ENCODE results near the gene LECT2. TPM values are rescaled to one million over a fixed set of nuclear protein-coding genes. Genes with fewer than 3 reads are reported as not detected.

LECT2 gene
- total RNA-seq (2014; rRNA removed; shearing (Covaris generic); ENCODE audit: low replicate concordance) = not detected in 2 replicates

DNA sequence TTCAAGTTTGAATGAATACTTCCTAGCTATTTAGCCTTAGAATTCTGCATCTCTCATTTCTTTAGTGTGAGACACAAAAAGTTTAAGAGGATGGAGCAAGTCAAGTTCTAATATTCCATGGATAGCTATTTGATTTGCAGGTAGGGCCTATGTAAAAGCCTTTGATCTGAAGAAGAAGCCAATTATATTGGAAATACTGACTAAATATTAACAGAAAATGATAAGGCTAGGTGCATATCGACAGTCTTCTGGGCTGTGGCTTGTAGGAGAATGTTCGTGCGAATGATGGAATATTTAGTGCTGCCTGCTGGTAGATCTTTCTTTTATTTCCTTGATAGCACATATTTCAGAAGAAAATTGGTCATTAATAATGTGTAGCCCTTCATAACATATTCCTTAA lies at the start of gene LECT2:
LECT2 (minus strand) TSS at position 85 of the 400 bp plus-strand sequence. CDS start 150 bp downstream, outside the sequence.
- Histone ChIP-seq H3K36me3 (no peaks in the 10 kb centered on the region), H3K27me3 (no peaks in the 10 kb centered on the region), H3K9me3 (no peaks in the 10 kb centered on the region), H3K4me3 (no peak within 1 kb of the TSS)
- DNase-seq = no peak

- no peaks in the 10 kb centered on the region for H3K27me3 ChIP-seq
- H3K4me3 ChIP-seq = no peak overlapping the region
- H3K9me3 ChIP-seq = no peaks in the 10 kb centered on the region
- DNase-seq = peak; percentile 40
- H3K36me3 ChIP-seq = no peaks in the 10 kb centered on the region
Measured at GRCh38 chr5:136004436-136004835, 49.7 kb upstream of the LECT2 start.

GRCh38 chr5:136001466-136001981 lies 46.7 kb upstream of the LECT2 start:
- no peak for DNase-seq
- no peak overlapping the region for H3K4me3 ChIP-seq
- no peaks in the 10 kb centered on the region for H3K27me3 ChIP-seq
- no peaks in the 10 kb centered on the region for H3K9me3 ChIP-seq
- H3K36me3 ChIP-seq = no peaks in the 10 kb centered on the region

DNA sequence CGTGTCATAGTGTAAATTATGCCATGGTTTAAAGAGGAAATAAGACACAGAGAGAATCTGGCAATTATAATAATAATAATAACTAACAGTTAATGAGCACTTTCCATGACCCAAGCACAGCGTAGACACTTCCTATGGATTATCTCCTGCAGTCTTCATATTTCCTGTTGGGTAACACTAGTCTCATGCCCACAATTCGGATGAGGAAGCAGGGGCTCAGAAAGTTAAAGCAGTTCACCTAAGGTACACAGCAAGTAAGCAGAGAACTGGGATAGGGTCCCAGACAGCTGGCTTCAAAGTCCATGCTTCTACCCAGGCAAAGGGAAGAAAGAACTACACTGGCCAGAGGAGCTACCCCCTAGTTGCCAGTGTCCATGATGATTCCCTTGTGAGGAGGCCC lies 46.1 kb upstream of the LECT2 start:
- Histone ChIP-seq H3K27me3 (no peaks in the 10 kb centered on the region), H3K9me3 (no peaks in the 10 kb centered on the region), H3K36me3 (no peaks in the 10 kb centered on the region), H3K4me3 (no peak overlapping the region)
- no peak for DNase-seq

GRCh38 chr5:136000147-136000546 lies 45.4 kb upstream of the LECT2 start:
- DNase-seq = no peak
- Histone ChIP-seq H3K4me3 (no peak overlapping the region), H3K36me3 (no peaks in the 10 kb centered on the region), H3K27me3 (no peaks in the 10 kb centered on the region), H3K9me3 (peaks cover under 1% of the 10 kb centered on the region; the same call in 1 of the 2 replicates)

DNA sequence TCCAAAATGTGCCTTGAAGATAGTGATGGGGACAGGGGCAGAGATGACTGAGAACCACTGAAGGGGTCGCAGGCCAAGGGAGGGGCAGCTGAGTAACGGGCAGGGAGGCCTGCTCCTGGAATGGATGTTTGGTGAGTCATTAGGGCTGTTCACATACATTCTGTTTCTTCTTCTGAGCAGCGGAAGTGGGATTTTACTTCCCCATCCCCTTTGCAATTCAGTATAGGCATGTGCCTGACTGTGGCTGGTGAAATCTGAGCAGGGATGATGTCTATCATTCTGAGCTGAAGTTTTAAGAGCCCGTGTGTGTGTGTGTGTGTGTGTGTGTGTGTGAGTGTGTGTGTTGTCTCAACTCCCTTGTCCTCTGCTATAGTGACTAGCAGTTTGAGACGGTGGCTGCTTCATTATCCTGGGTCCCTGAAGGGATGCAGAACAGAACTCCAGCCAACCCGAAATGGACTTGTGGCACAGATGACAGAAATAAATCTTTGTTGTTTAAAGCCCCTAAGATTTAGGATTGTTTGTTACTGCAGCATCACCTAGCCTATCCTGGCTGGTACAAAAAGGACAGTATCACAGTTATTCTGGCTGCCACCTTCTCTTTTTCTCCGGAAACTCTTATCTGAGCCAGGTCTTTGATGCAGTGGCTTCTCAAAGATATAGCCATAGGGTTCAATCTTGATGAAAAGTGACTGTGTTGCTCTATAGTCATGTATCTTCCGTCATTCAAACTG lies 44.8 kb upstream of the LECT2 start:
- Histone ChIP-seq H3K4me3 (no peak overlapping the region), H3K36me3 (no peaks in the 10 kb centered on the region), H3K27me3 (no peaks in the 10 kb centered on the region), H3K9me3 (peaks cover 3% of the 10 kb centered on the region; the same call in 1 of the 2 replicates)
- DNase-seq = peak; percentile 58

DNA sequence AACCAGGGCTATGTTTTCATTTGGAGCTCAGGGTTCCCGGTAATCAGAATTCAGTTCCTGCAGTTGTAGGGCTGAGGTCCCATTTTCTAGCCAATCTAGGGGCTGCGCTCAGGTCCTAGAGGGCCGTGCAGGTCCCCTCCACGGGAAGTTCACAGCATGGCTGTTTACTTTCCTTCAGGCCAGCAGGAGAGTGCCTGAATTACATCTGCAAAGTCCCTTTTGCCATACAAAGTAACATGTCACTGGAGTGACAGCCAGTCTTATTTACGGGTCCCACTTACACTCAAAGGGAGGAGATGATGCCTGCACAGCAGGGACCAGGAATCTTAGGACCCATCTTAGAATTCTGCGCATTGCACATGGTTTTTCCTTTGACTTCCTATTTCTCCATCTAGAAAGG lies 44.1 kb upstream of the LECT2 start:
- H3K36me3 ChIP-seq = no peaks in the 10 kb centered on the region
- DNase-seq = no peak
- no peak overlapping the region for H3K4me3 ChIP-seq
- peaks cover 3% of the 10 kb centered on the region; the same call in 1 of the 2 replicates for H3K9me3 ChIP-seq
- H3K27me3 ChIP-seq = no peaks in the 10 kb centered on the region

GRCh38 chr5:135997673-135998335 lies 43.0 kb upstream of the LECT2 start:
- DNase-seq = no peak

DNA sequence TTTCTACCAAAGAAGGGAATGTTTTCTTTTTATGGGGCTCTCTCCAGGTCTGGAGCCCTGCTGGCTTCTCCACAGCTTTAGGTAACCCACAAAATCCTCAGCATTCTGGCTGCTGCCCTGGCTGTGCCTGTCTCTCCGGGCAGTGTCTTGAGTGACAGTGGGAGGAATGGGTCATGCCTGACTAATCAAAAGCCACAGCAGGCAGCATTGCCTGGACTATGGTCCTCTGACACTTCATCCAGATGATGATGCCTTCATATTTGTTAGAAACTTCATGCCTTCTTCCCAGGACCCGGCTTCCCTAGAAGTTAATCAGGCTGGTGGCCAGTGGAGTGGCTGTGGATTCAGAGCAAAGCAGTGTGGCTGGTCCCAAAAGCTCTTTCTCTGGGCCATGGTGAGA lies 41.8 kb upstream of the LECT2 start:
- DNase-seq = peak; percentile 70
- H3K36me3 ChIP-seq = no peaks in the 10 kb centered on the region

More at GRCh38 chr5:135997673-135998335, 43.0 kb upstream of the LECT2 start:
- Histone ChIP-seq H3K4me3 (no peak overlapping the region), H3K9me3 (peaks cover 3% of the 10 kb centered on the region; the same call in 1 of the 2 replicates), H3K36me3 (no peaks in the 10 kb centered on the region), H3K27me3 (no peaks in the 10 kb centered on the region)

DNA sequence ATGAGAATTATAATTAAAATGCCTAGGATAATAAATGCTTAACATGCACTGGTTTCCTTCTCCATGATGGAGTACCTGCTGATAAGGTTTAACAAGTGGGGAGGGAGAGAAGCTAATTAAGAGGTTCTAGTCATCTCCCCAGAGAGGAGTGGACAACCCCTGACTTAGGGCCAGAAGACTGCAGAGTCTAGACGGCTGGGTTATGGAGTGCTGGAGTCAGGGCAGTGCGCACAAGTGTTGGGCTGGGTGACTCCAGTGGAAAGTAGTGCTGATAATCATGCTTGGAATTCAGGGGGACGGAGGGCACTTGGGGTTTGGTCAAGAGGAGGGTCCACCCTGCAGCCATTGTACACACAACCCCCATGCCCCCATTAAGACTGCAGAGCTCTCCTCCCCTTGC lies 41.2 kb upstream of the LECT2 start:
- H3K27me3 ChIP-seq = no peaks in the 10 kb centered on the region
- no peaks in the 10 kb centered on the region for H3K36me3 ChIP-seq
- H3K4me3 ChIP-seq = no peak overlapping the region
- no peak for DNase-seq
- peaks cover 3% of the 10 kb centered on the region; the same call in 1 of the 2 replicates for H3K9me3 ChIP-seq

More for the DNA sequence above, 41.8 kb upstream of the LECT2 start:
- H3K9me3 ChIP-seq = peaks cover 3% of the 10 kb centered on the region; the same call in 1 of the 2 replicates
- H3K4me3 ChIP-seq = no peak overlapping the region
- no peaks in the 10 kb centered on the region for H3K27me3 ChIP-seq

GRCh38 chr5:135993880-135994636 lies 39.3 kb upstream of the LECT2 start:
- DNase-seq = peak; percentile 74
- no peaks in the 10 kb centered on the region for H3K27me3 ChIP-seq
- H3K4me3 ChIP-seq = no peak overlapping the region
- peaks cover 5% of the 10 kb centered on the region for H3K9me3 ChIP-seq
- no peaks in the 10 kb centered on the region for H3K36me3 ChIP-seq

DNA sequence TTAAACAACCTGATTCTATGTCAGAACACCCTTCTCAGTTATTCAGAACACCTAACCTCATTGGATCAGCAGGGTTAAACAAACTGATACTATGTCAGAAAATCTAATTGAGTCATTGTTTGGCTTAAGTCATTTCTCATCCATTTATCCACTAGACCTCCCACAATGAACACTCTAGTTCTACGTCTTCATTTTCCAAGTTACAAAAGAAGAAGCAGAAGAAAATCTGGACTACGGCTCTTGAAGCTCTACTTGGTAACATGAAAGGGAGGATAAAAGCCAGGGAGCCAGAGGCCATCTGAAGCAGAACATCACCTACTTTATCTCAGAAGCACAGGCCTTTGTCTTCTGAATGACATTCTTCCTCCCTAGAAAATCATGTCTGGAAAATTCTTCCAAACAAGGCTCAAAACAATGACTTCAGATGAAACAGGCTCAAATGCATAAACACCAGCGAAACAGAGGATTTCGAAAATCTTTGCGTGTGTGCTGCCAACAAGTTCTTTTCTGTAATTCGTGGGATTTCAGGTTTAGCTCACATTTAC lies 38.6 kb upstream of the LECT2 start:
- Histone ChIP-seq H3K27me3 (no peaks in the 10 kb centered on the region), H3K4me3 (no peak overlapping the region), H3K36me3 (no peaks in the 10 kb centered on the region), H3K9me3 (peaks cover 5% of the 10 kb centered on the region)
- DNase-seq = no peak

DNA sequence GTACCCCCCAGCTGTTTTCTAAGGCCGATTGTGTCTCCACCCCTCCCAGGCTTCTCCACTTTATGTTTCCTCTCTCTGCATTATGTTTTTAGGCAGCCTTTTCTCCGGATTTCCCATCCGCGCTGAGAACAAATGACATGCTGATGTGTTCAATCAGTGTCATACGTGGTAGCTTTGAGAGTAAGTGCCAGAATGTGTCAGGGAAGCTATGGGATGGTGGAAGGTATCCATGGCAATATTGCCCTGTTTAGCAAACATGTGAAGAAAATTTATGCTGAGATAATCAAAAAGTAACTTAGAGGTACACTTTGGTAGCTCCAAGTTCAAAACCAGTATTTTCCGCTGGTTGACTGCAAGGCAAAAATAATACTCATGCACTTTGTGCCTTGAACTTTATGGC lies 36.6 kb upstream of the LECT2 start:
- Histone ChIP-seq H3K27me3 (no peaks in the 10 kb centered on the region), H3K9me3 (peaks cover 5% of the 10 kb centered on the region), H3K4me3 (no peak overlapping the region), H3K36me3 (no peaks in the 10 kb centered on the region)
- DNase-seq = no peak

DNA sequence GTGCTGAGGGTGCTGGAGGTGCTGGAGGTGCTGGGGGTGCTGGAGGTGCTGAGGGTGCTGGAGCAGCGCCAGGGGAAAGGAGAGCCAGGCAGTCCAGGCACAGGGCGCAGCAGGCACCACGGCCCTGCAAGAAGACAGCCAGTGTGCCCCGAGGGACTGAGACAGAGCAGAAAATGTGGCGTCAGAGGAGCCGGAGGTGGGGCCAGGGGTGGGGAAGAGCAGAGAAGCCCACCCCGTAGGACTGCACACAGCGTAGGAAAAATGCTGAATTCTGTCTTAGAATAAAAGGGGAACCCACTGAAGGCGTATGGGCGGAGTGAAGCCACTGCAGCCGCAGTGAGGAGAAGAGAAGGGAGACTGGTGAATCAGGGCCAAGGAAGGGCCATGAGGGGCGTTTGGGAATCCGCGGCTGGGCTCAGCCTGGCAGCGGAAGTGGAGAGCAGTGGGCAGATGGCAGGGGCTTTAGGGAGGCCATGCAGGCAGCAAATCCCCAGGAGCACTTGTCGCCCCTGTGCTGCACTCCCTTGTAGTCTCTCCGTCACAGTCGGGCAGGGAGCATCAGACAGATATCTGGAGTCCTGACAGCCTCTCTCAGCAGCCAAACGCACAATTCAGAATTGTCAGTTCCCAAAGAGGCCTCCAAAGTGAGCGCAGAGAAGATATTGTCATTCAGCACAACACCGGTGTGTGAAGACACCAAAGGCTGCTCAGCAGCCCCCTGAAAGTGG lies 35.9 kb upstream of the LECT2 start:
- H3K36me3 ChIP-seq = no peaks in the 10 kb centered on the region
- H3K9me3 ChIP-seq = peaks cover 5% of the 10 kb centered on the region
- H3K4me3 ChIP-seq = no peak overlapping the region
- H3K27me3 ChIP-seq = no peaks in the 10 kb centered on the region
- no peak for DNase-seq

GRCh38 chr5:135989686-135990085 lies 34.9 kb upstream of the LECT2 start:
- Histone ChIP-seq H3K27me3 (no peaks in the 10 kb centered on the region), H3K4me3 (no peak overlapping the region), H3K36me3 (no peaks in the 10 kb centered on the region), H3K9me3 (peaks cover 2% of the 10 kb centered on the region)
- no peak for DNase-seq

GRCh38 chr5:135988546-135988945 lies 33.8 kb upstream of the LECT2 start:
- H3K9me3 ChIP-seq = peaks cover 2% of the 10 kb centered on the region
- no peaks in the 10 kb centered on the region for H3K27me3 ChIP-seq
- DNase-seq = no peak
- no peaks in the 10 kb centered on the region for H3K36me3 ChIP-seq
- no peak overlapping the region for H3K4me3 ChIP-seq
